Cardiac muscle cell (in vitro differentiated cells and primary cell): ENCODE measurements around the gene ZMIZ2. TPM values are rescaled to one million over a fixed set of nuclear protein-coding genes. Genes with fewer than 3 reads are reported as not detected.
A peak's percentile ranks its signal among the peaks of the same experiment; 100 is the strongest.
"Not testable (repeated sequence)": the region's sequence is repeated elsewhere in the genome, so short reads cannot be mapped to it uniquely, and the experiment has no call there.

ENCODE experiments used
- DNase-seq, 2 donors: peaks; one replicate each; pipeline versions ENCODE4 v3.0.0 to v3.0.0-alpha.2; 2010 to 2017; ENCODE audit warnings: low read depth in 1 of 2, low spot score in 1 of 2
- H3K27ac ChIP-seq: fragments of 200-600 bp; sonication (generic); 2 replicates; pipeline ENCODE4 v1.5.1; 2016
- H3K27me3 ChIP-seq: fragments of 200-600 bp; sonication (generic); 2 replicates; pipeline ENCODE4 v1.6.0; 2016; ENCODE audit warnings: control low read depth
- H3K36me3 ChIP-seq: fragments of 200-600 bp; sonication (generic); 2 replicates; pipeline ENCODE4 v1.5.1; 2016; ENCODE audit warnings: control low read depth
- H3K4me1 ChIP-seq: fragments of 200-600 bp; sonication (generic); 2 replicates; pipeline ENCODE4 v1.8.1; 2017; ENCODE audit warnings: low read depth, mild to moderate bottlenecking, mixed run types
- H3K4me3 ChIP-seq: fragments of 200-600 bp; sonication (generic); 2 replicates; pipeline ENCODE4 v1.5.1; 2016; ENCODE audit warnings: mild to moderate bottlenecking
- H3K9me3 ChIP-seq: fragments of 200-600 bp; sonication (generic); 2 replicates; pipeline ENCODE4 v1.5.1; 2017; ENCODE audit warnings: low read depth, mild to moderate bottlenecking, control low read depth
- polyA plus RNA-seq: library from polyadenylated mRNA; unstranded; fragments of >200 nt; fragmentation: Nextera tagmentation; extraction: Ambion mirVana; gene quantifications from 2 replicates; pipeline ENCODE4 v1.2.1, GENCODE V29; 2016
- total RNA-seq: library from RNA; depleted of rRNA; stranded (reverse); fragments of >200 nt; gene quantifications from 2 replicates; pipeline ENCODE4 v1.2.3, GENCODE V29; 2016
- TF ChIP-seq, protein P1 (sequence below): IDR thresholded peaks from 2 replicates; pipeline ENCODE4 v1.5.1; 2012; ENCODE audit warnings: low read depth, mild to moderate bottlenecking, low read length

The ZMIZ2 gene
- total and polyA plus RNA-seq, 2 experiments from 2014 or later, result 47.7 to 58.9 TPM

DNA sequence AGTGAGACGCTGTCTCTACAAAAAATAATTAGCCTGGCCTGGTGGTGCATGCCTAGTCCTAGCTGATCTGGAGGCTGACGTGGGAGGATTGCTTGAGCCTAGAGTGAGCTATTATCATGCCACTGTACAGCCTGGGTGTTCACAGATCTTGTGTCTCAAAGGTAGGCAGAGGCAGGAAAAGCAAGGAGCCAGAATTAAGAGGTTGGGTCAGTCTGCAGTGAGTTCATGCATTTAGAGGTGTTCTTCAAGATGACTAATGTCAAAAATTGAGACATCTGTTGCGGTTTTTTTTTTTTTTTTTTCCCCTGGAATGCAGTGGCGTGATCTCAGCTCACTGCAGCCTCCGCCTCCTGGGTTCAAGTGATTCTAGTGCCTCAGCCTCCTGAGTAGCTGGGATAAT, 53.2 kb downstream of the ZMIZ2 start:
- H3K9me3 ChIP-seq, result no peaks in the 10 kb centered on the region
- TF ChIP-seq, protein P1, sequence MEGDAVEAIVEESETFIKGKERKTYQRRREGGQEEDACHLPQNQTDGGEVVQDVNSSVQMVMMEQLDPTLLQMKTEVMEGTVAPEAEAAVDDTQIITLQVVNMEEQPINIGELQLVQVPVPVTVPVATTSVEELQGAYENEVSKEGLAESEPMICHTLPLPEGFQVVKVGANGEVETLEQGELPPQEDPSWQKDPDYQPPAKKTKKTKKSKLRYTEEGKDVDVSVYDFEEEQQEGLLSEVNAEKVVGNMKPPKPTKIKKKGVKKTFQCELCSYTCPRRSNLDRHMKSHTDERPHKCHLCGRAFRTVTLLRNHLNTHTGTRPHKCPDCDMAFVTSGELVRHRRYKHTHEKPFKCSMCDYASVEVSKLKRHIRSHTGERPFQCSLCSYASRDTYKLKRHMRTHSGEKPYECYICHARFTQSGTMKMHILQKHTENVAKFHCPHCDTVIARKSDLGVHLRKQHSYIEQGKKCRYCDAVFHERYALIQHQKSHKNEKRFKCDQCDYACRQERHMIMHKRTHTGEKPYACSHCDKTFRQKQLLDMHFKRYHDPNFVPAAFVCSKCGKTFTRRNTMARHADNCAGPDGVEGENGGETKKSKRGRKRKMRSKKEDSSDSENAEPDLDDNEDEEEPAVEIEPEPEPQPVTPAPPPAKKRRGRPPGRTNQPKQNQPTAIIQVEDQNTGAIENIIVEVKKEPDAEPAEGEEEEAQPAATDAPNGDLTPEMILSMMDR, result no peak
- peaks cover 10% of the 10 kb centered on the region for H3K4me1 ChIP-seq
- H3K4me3 ChIP-seq, result no peak overlapping the region
- peak overlapping the region; percentile 13 for H3K27ac ChIP-seq
- H3K27me3 ChIP-seq, result no peaks in the 10 kb centered on the region
- DNase-seq, result peak in 1 of 2 donors; percentile 35
- peaks cover 37% of the 10 kb centered on the region for H3K36me3 ChIP-seq

DNA sequence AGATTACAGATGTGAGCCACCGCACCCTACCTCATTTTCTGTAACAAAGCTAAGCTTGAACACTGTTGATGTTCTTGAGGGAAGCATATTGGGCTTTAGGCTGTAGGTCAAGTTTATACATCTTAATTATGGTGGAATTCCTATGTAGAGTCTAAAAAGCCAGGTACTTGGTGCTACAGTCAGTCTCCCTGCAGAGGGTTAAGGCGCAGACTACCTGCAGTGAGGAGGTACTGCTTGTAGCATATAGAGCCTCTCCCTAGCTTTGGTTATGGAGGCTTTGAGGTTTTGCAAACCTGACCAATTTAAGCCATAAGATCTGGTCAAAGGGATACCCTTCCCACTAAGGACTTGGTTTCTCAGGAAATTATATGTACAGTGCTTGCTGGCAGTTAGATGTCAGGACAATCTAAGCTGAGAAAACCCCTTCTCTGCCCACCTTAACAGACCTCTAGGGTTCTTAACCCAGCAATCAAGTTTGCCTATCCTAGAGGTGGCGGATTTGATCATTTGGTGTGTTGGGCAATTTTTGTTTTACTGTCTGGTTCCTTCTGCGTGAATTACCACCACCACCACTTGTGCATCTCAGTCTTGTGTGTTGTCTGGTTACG, 53.9 kb downstream of the ZMIZ2 start:
- Histone ChIP-seq H3K36me3 (peaks cover 37% of the 10 kb centered on the region), H3K4me1 (peaks cover 10% of the 10 kb centered on the region), H3K9me3 (no peaks in the 10 kb centered on the region), H3K27me3 (no peaks in the 10 kb centered on the region), H3K4me3 (no peak overlapping the region), H3K27ac (no peak overlapping the region)
- DNase-seq, result no peak
- TF ChIP-seq, protein P1, result no peak

DNA sequence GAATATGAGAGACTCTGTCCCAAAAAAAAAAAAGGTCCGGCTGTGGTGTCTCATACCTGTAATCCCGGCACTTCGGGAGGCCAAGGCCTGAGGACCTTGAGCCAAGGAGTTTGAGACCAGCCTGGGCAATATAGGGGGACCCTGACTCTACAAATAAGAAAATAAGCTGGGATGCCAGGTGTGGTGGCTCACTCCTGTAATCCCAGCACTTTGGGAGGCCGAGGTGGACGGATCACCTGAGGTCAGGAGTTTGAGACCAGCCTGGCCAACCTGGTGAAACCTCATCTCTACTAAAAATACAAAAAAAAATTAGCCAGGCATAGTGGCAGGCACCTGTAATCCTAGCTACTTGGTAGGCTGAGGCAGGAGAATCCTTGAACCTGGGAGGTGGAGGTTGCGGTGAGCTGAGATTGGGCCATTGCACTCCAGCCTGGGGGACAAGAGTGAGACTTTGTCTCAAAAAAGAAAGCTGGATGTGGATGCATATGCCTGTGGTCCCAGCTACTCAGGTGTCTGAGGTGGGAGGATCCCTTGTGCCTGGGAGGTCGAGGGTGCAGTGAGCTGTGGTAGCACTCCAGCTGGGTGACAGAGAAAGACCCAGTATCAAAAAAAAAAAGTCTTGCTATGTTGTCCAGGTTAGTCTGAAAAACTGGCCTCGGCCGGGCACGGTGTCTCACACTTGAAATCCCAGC, 55.3 kb downstream of the ZMIZ2 start:
- not testable (repeated sequence) for H3K9me3 ChIP-seq, H3K4me3 ChIP-seq, H3K4me1 ChIP-seq, DNase-seq, H3K27me3 ChIP-seq
- H3K36me3 ChIP-seq, result peaks cover 37% of the 10 kb centered on the region
- peak overlapping the region; percentile 54 for H3K27ac ChIP-seq

DNA sequence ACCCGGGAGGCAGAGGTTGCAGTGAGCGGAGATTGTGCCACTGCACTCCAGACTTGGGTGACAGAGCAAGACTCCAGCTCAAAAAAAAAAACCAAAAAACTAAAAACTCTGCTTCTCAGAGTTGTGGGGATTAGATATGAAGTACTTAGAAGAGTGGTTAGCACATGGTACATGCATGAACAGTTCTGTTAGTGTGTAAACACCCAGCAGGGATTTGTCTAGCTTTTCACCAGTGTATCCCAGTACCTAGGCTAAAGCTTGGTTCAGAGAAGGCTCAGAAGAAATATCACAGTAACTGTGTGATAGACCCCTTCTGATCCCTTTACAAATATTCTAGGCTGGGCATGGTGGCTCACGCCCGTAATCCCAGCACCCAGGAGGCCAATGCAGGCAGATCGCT, 57.3 kb downstream of the ZMIZ2 start:
- no peaks in the 10 kb centered on the region for H3K27me3 ChIP-seq
- TF ChIP-seq, protein P1, result no peak
- H3K4me3 ChIP-seq, result no peak overlapping the region
- no peaks in the 10 kb centered on the region for H3K4me1 ChIP-seq
- H3K27ac ChIP-seq, result no peak overlapping the region
- H3K36me3 ChIP-seq, result peaks cover 20% of the 10 kb centered on the region
- H3K9me3 ChIP-seq, result no peaks in the 10 kb centered on the region
- no peak for DNase-seq

DNA sequence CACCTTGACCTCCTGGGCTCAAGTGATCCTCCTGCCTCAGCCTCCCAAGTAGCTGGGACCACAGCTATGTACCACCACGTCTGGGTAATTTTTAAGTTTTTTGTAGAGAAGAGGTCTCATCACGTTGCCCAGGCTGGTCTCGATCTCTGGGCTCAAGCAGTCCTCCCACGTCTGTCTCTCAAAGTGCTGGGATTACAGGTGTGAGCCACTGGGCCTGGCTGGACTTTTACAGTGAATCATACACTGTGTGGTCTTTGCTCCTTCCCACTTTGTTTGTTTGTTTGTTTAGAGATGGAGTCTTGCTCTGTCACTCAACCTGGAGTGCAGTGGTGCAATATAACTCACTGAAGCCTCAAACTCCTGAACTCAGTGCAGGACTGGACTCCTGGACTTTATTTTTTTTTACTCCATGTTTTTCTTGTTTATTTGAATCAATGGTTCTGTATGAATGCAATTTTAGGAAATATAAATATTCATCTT, 60.3 kb downstream of the ZMIZ2 start:
- Histone ChIP-seq H3K4me1 (no peaks in the 10 kb centered on the region), H3K36me3 (peaks cover under 1% of the 10 kb centered on the region)
- TF ChIP-seq, protein P1, result no peak

DNA sequence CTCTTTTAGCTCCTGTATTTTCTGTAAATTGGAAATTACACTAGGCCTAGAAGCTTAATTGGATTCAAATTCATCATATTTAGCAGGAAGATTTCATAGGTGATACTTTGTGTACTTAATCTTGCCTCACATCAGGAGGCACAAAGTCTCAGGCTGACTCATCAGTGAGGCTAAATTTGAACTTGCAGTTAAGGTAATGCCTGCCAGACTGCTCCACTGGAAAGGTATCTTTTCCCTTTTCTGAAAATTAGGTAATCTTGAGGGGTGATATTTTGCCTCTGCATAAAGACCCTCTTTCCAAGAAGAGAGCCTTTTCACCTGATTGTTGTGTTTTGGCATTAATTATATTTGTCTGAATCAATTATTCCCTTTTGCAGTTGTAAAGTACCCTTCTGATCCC, 62.4 kb downstream of the ZMIZ2 start:
- Histone ChIP-seq H3K9me3 (no peaks in the 10 kb centered on the region), H3K36me3 (no peaks in the 10 kb centered on the region), H3K27me3 (no peaks in the 10 kb centered on the region), H3K4me3 (no peak overlapping the region), H3K4me1 (no peaks in the 10 kb centered on the region), H3K27ac (no peak overlapping the region)
- no peak for DNase-seq
- TF ChIP-seq, protein P1, result no peak

More for the DNA sequence above, 60.3 kb downstream of the ZMIZ2 start:
- no peak overlapping the region for H3K27ac ChIP-seq
- H3K9me3 ChIP-seq, result no peaks in the 10 kb centered on the region
- DNase-seq, result no peak
- no peaks in the 10 kb centered on the region for H3K27me3 ChIP-seq
- no peak overlapping the region for H3K4me3 ChIP-seq
